ENCODE data around the gene KICS2.

The KICS2 gene

GRCh38 chr12:64189530-64189929, 32.6 kb downstream of the KICS2 start:
- H2BK5ac ChIP-seq (ENCODE audit: low read length): no peak overlapping the region
- no CpG with 5 or more reads among the region's 1 CpG for WGBS (ENCODE audit: extremely low coverage, insufficient coverage, low lambda C conversion rate)

GRCh38 chr12:64187794-64188193, 34.3 kb downstream of the KICS2 start:
- no peaks in the 10 kb centered on the region for H3K36me3 ChIP-seq (ENCODE audit: control insufficient read depth, insufficient read depth, low read length)
- H4K5ac ChIP-seq (ENCODE audit: low read length): no peak overlapping the region
- H3K23ac ChIP-seq (ENCODE audit: low read length): no peak overlapping the region
- H3K27ac ChIP-seq (ENCODE audit: low read depth, low read length): no peak overlapping the region
- H2AK5ac ChIP-seq (ENCODE audit: low read length): no peak overlapping the region
- H3K4me3 ChIP-seq (ENCODE audit: low read length): no peak overlapping the region
- DNase-seq: no peak
- WGBS (ENCODE audit: extremely low coverage, insufficient coverage, low lambda C conversion rate): no CpG with 5 or more reads among the region's 2 CpGs
- H3K27me3 ChIP-seq (ENCODE audit: insufficient read depth, low read length, poor library complexity): no peaks in the 10 kb centered on the region
- no peak overlapping the region for H3K18ac ChIP-seq (ENCODE audit: low read length)
- no peak overlapping the region for H2BK5ac ChIP-seq (ENCODE audit: low read length)
- H3K4ac ChIP-seq (ENCODE audit: low read depth, low read length): no peak overlapping the region
- H3K4me2 ChIP-seq (ENCODE audit: low read length): no peak overlapping the region
- no peaks in the 10 kb centered on the region for H3K79me2 ChIP-seq (ENCODE audit: control insufficient read depth, insufficient read depth, low read length)
- no peaks in the 10 kb centered on the region for H3K4me1 ChIP-seq (ENCODE audit: control insufficient read depth, low read depth, low read length)
- H3K9ac ChIP-seq (ENCODE audit: low read length): no peak overlapping the region
- no peaks in the 10 kb centered on the region for H3K79me1 ChIP-seq (ENCODE audit: low read length)
- H2BK15ac ChIP-seq (replicated peaks; ENCODE audit: low read depth): no peak overlapping the region
- no peak overlapping the region for H3K56ac ChIP-seq (ENCODE audit: low read length)
- no peak overlapping the region for H4K8ac ChIP-seq (ENCODE audit: low read depth, low read length)
- no peak overlapping the region for H2BK120ac ChIP-seq (ENCODE audit: low read depth, low read length)

More at GRCh38 chr12:64189530-64189929, 32.6 kb downstream of the KICS2 start:
- H3K4me2 ChIP-seq (ENCODE audit: low read length): no peak overlapping the region
- H3K18ac ChIP-seq (ENCODE audit: low read length): no peak overlapping the region
- H3K4me3 ChIP-seq (ENCODE audit: low read length): no peak overlapping the region
- no peak overlapping the region for H3K4ac ChIP-seq (ENCODE audit: low read depth, low read length)
- H2AK5ac ChIP-seq (ENCODE audit: low read length): no peak overlapping the region
- H3K23ac ChIP-seq (ENCODE audit: low read length): no peak overlapping the region
- no peak overlapping the region for H4K8ac ChIP-seq (ENCODE audit: low read depth, low read length)
- H3K79me2 ChIP-seq (ENCODE audit: control insufficient read depth, insufficient read depth, low read length): no peaks in the 10 kb centered on the region
- H3K4me1 ChIP-seq (ENCODE audit: control insufficient read depth, low read depth, low read length): no peaks in the 10 kb centered on the region
- no peak overlapping the region for H3K56ac ChIP-seq (ENCODE audit: low read length)
- no peak overlapping the region for H4K5ac ChIP-seq (ENCODE audit: low read length)
- H2BK15ac ChIP-seq (replicated peaks; ENCODE audit: low read depth): no peak overlapping the region
- H3K79me1 ChIP-seq (ENCODE audit: low read length): no peaks in the 10 kb centered on the region
- H3K9ac ChIP-seq (ENCODE audit: low read length): no peak overlapping the region
- no peak overlapping the region for H2BK120ac ChIP-seq (ENCODE audit: low read depth, low read length)
- H3K27me3 ChIP-seq (ENCODE audit: insufficient read depth, low read length, poor library complexity): no peaks in the 10 kb centered on the region
- no peak for DNase-seq
- H3K36me3 ChIP-seq (ENCODE audit: control insufficient read depth, insufficient read depth, low read length): peaks cover 2% of the 10 kb centered on the region
- H3K27ac ChIP-seq (ENCODE audit: low read depth, low read length): no peak overlapping the region

GRCh38 chr12:64187370-64187769, 34.7 kb downstream of the KICS2 start:
- Histone ChIP-seq H3K4me3 (ENCODE audit: low read length) (no peak overlapping the region), H3K23ac (ENCODE audit: low read length) (no peak overlapping the region), H3K36me3 (ENCODE audit: control insufficient read depth, insufficient read depth, low read length) (no peaks in the 10 kb centered on the region), H4K8ac (ENCODE audit: low read depth, low read length) (no peak overlapping the region), H3K4ac (ENCODE audit: low read depth, low read length) (no peak overlapping the region), H3K27me3 (ENCODE audit: insufficient read depth, low read length, poor library complexity) (no peaks in the 10 kb centered on the region), H3K79me1 (ENCODE audit: low read length) (no peaks in the 10 kb centered on the region), H2BK120ac (ENCODE audit: low read depth, low read length) (no peak overlapping the region), H3K4me2 (ENCODE audit: low read length) (no peak overlapping the region), H2BK5ac (ENCODE audit: low read length) (no peak overlapping the region), H3K18ac (ENCODE audit: low read length) (no peak overlapping the region), H2AK5ac (ENCODE audit: low read length) (no peak overlapping the region), H4K5ac (ENCODE audit: low read length) (no peak overlapping the region), H3K79me2 (ENCODE audit: control insufficient read depth, insufficient read depth, low read length) (no peaks in the 10 kb centered on the region), H3K56ac (ENCODE audit: low read length) (no peak overlapping the region), H3K9ac (ENCODE audit: low read length) (no peak overlapping the region), H2BK15ac (replicated peaks; ENCODE audit: low read depth) (no peak overlapping the region), H3K4me1 (ENCODE audit: control insufficient read depth, low read depth, low read length) (no peaks in the 10 kb centered on the region), H3K27ac (ENCODE audit: low read depth, low read length) (no peak overlapping the region)
- no CpG with 5 or more reads among the region's 3 CpGs for WGBS (ENCODE audit: extremely low coverage, insufficient coverage, low lambda C conversion rate)
- no peak for DNase-seq

- no peak overlapping the region for H3K23ac ChIP-seq (ENCODE audit: low read length)
- H3K79me1 ChIP-seq (ENCODE audit: low read length): no peaks in the 10 kb centered on the region
- H3K4me1 ChIP-seq (ENCODE audit: control insufficient read depth, low read depth, low read length): no peaks in the 10 kb centered on the region
- no peaks in the 10 kb centered on the region for H3K79me2 ChIP-seq (ENCODE audit: control insufficient read depth, insufficient read depth, low read length)
- H4K5ac ChIP-seq (ENCODE audit: low read length): no peak overlapping the region
- no peak overlapping the region for H3K4me2 ChIP-seq (ENCODE audit: low read length)
- H3K9ac ChIP-seq (ENCODE audit: low read length): no peak overlapping the region
- no peaks in the 10 kb centered on the region for H3K36me3 ChIP-seq (ENCODE audit: control insufficient read depth, insufficient read depth, low read length)
- no peaks in the 10 kb centered on the region for H3K27me3 ChIP-seq (ENCODE audit: insufficient read depth, low read length, poor library complexity)
- H2BK5ac ChIP-seq (ENCODE audit: low read length): no peak overlapping the region
- H3K4ac ChIP-seq (ENCODE audit: low read depth, low read length): no peak overlapping the region
- H3K56ac ChIP-seq (ENCODE audit: low read length): no peak overlapping the region
- no peak overlapping the region for H2BK120ac ChIP-seq (ENCODE audit: low read depth, low read length)
- no peak overlapping the region for H4K8ac ChIP-seq (ENCODE audit: low read depth, low read length)
- H3K4me3 ChIP-seq (ENCODE audit: low read length): no peak overlapping the region
- DNase-seq: no peak
- WGBS (ENCODE audit: extremely low coverage, insufficient coverage, low lambda C conversion rate): no CpG with 5 or more reads among the region's 2 CpGs
- H3K18ac ChIP-seq (ENCODE audit: low read length): no peak overlapping the region
- H2BK15ac ChIP-seq (replicated peaks; ENCODE audit: low read depth): no peak overlapping the region
- H2AK5ac ChIP-seq (ENCODE audit: low read length): no peak overlapping the region
- no peak overlapping the region for H3K27ac ChIP-seq (ENCODE audit: low read depth, low read length)
Observed at GRCh38 chr12:64186789-64187188, 35.3 kb downstream of the KICS2 start.

GRCh38 chr12:64184216-64184615, 37.9 kb downstream of the KICS2 start:
- Histone ChIP-seq H3K56ac (ENCODE audit: low read length) (no peak overlapping the region), H3K79me2 (ENCODE audit: control insufficient read depth, insufficient read depth, low read length) (no peaks in the 10 kb centered on the region), H3K18ac (ENCODE audit: low read length) (no peak overlapping the region), H4K8ac (ENCODE audit: low read depth, low read length) (no peak overlapping the region), H2BK5ac (ENCODE audit: low read length) (no peak overlapping the region), H2BK15ac (replicated peaks; ENCODE audit: low read depth) (no peak overlapping the region), H3K27me3 (ENCODE audit: insufficient read depth, low read length, poor library complexity) (no peaks in the 10 kb centered on the region), H4K5ac (ENCODE audit: low read length) (no peak overlapping the region), H3K4ac (ENCODE audit: low read depth, low read length) (no peak overlapping the region), H3K79me1 (ENCODE audit: low read length) (no peaks in the 10 kb centered on the region), H3K23ac (ENCODE audit: low read length) (no peak overlapping the region), H2BK120ac (ENCODE audit: low read depth, low read length) (no peak overlapping the region), H3K36me3 (ENCODE audit: control insufficient read depth, insufficient read depth, low read length) (no peaks in the 10 kb centered on the region), H3K4me3 (ENCODE audit: low read length) (no peak overlapping the region), H3K4me2 (ENCODE audit: low read length) (no peak overlapping the region), H2AK5ac (ENCODE audit: low read length) (no peak overlapping the region), H3K4me1 (ENCODE audit: control insufficient read depth, low read depth, low read length) (no peaks in the 10 kb centered on the region), H3K27ac (ENCODE audit: low read depth, low read length) (no peak overlapping the region), H3K9ac (ENCODE audit: low read length) (no peak overlapping the region)
- WGBS (ENCODE audit: extremely low coverage, insufficient coverage, low lambda C conversion rate): no CpG with 5 or more reads among the region's 1 CpG
- no peak for DNase-seq

GRCh38 chr12:64181430-64182291, 40.4 kb downstream of the KICS2 start:
- Histone ChIP-seq H3K4me3 (ENCODE audit: low read length) (no peak overlapping the region), H2BK15ac (replicated peaks; ENCODE audit: low read depth) (no peak overlapping the region), H3K4me1 (ENCODE audit: control insufficient read depth, low read depth, low read length) (no peaks in the 10 kb centered on the region), H3K79me2 (ENCODE audit: control insufficient read depth, insufficient read depth, low read length) (no peaks in the 10 kb centered on the region), H3K79me1 (ENCODE audit: low read length) (no peaks in the 10 kb centered on the region), H2BK5ac (ENCODE audit: low read length) (no peak overlapping the region), H2BK120ac (ENCODE audit: low read depth, low read length) (no peak overlapping the region), H3K23ac (ENCODE audit: low read length) (no peak overlapping the region), H3K27me3 (ENCODE audit: insufficient read depth, low read length, poor library complexity) (no peaks in the 10 kb centered on the region), H2AK5ac (ENCODE audit: low read length) (no peak overlapping the region), H3K4ac (ENCODE audit: low read depth, low read length) (no peak overlapping the region), H4K5ac (ENCODE audit: low read length) (no peak overlapping the region), H3K9ac (ENCODE audit: low read length) (no peak overlapping the region), H3K36me3 (ENCODE audit: control insufficient read depth, insufficient read depth, low read length) (no peaks in the 10 kb centered on the region), H3K56ac (ENCODE audit: low read length) (no peak overlapping the region), H4K8ac (ENCODE audit: low read depth, low read length) (no peak overlapping the region), H3K27ac (ENCODE audit: low read depth, low read length) (no peak overlapping the region), H3K4me2 (ENCODE audit: low read length) (no peak overlapping the region), H3K18ac (ENCODE audit: low read length) (no peak overlapping the region)
- DNase-seq: peak; percentile 79
- WGBS (ENCODE audit: extremely low coverage, insufficient coverage, low lambda C conversion rate): no CpG with 5 or more reads among the region's 3 CpGs
